ENCODE data around the gene RCSD1.

- TF ChIP-seq POLR2AphosphoS5 (IDR thresholded peaks at IDR 0.05; ENCODE audit: low read depth, low read length) (no peak), TAF1 (IDR thresholded peaks at IDR 0.05; ENCODE audit: low read depth, low read length) (no peak), POLR2A (IDR thresholded peaks at IDR 0.05; ENCODE audit: low read depth, low read length) (no peak), PAX5 (IDR thresholded peaks at IDR 0.05; ENCODE audit: insufficient read depth, low read length, severe bottlenecking) (no peak), SPI1 (IDR thresholded peaks at IDR 0.05; ENCODE audit: low read depth, low read length) (no peak), POU2F2 (IDR thresholded peaks at IDR 0.05; ENCODE audit: low read depth, low read length) (no peak)
Measured at GRCh38 chr1:167587342-167587741, 42.7 kb upstream of the RCSD1 start.

Measured in GM12891 (cell line).